Measurements from ENCODE around the gene LYRM9.

GRCh38 chr17:27893841-27894503 is 807 bp upstream of the LYRM9 start:
- TF ChIP-seq, protein P1, sequence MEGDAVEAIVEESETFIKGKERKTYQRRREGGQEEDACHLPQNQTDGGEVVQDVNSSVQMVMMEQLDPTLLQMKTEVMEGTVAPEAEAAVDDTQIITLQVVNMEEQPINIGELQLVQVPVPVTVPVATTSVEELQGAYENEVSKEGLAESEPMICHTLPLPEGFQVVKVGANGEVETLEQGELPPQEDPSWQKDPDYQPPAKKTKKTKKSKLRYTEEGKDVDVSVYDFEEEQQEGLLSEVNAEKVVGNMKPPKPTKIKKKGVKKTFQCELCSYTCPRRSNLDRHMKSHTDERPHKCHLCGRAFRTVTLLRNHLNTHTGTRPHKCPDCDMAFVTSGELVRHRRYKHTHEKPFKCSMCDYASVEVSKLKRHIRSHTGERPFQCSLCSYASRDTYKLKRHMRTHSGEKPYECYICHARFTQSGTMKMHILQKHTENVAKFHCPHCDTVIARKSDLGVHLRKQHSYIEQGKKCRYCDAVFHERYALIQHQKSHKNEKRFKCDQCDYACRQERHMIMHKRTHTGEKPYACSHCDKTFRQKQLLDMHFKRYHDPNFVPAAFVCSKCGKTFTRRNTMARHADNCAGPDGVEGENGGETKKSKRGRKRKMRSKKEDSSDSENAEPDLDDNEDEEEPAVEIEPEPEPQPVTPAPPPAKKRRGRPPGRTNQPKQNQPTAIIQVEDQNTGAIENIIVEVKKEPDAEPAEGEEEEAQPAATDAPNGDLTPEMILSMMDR (IDR thresholded peaks at IDR 0.05) = no peak
- TF ChIP-seq POLR2A (IDR thresholded peaks at IDR 0.05) = no peak
- no peak for TF ChIP-seq POLR2AphosphoS5 (IDR thresholded peaks at IDR 0.05)
- TF ChIP-seq EP300 (IDR thresholded peaks at IDR 0.05) = no peak

Measured in sigmoid colon (tissue), 4 donors.